Neuronal stem cell (in vitro differentiated cells): ENCODE data around the gene WDR53.

Source experiments
- DNase-seq: peaks from one replicate; pipeline ENCODE4 v3.0.0-alpha.2; 2013; ENCODE audit warnings: low spot score
- H2AFZ ChIP-seq: one replicate; pipeline ENCODE4 v1.6.1; 2013; ENCODE audit warnings: mild to moderate bottlenecking, low read length, inconsistent platforms
- H2AK5ac ChIP-seq: 2 replicates; pipeline ENCODE4 v1.6.1; 2013; ENCODE audit warnings: low read depth, mild to moderate bottlenecking, inconsistent platforms, low read length, moderate library complexity, mixed read lengths
- H2BK120ac ChIP-seq: 2 replicates; pipeline ENCODE4 v1.6.1; 2013; ENCODE audit warnings: low read depth, mild to moderate bottlenecking, inconsistent platforms, low read length, moderate library complexity, mixed read lengths
- H2BK12ac ChIP-seq: one replicate; pipeline ENCODE4 v1.6.1; 2013; ENCODE audit warnings: low read length, inconsistent platforms
- H2BK15ac ChIP-seq: 2 replicates; pipeline ENCODE4 v1.6.1; 2013; ENCODE audit warnings: mild to moderate bottlenecking, low read length, inconsistent platforms, mixed read lengths
- H2BK5ac ChIP-seq: one replicate; pipeline ENCODE4 v1.6.1; 2013; ENCODE audit warnings: inconsistent platforms, mild to moderate bottlenecking, low read length, moderate library complexity
- H3K14ac ChIP-seq: one replicate; pipeline ENCODE4 v1.6.1; 2013; ENCODE audit warnings: low read length, inconsistent platforms
- H3K18ac ChIP-seq: 2 replicates; pipeline ENCODE4 v1.6.1; 2013; ENCODE audit warnings: low read length, inconsistent platforms
- H3K23ac ChIP-seq: 2 replicates; pipeline ENCODE4 v1.6.1; 2013; ENCODE audit warnings: low read depth, mild to moderate bottlenecking, mixed read lengths, low read length, inconsistent platforms; ENCODE audit not compliant: poor library complexity
- H3K27ac ChIP-seq: replicated peaks from 3 replicates; pipeline ENCODE4 v1.5.1; 2013; ENCODE audit warnings: low read length, inconsistent platforms
- H3K27me3 ChIP-seq, 3 experiments: 2 replicates each; pipeline ENCODE4 v1.6.1; 2013; ENCODE audit warnings: low read length in 3 of 3, mild to moderate bottlenecking in 2 of 3, inconsistent platforms in 1 of 3, low read depth in 1 of 3, mixed read lengths in 1 of 3, moderate library complexity in 1 of 3; ENCODE audit not compliant: control insufficient read depth in 3 of 3, insufficient read depth in 3 of 3
- H3K36me3 ChIP-seq, 2 donors: replicated peaks in 1 of 2; 2 replicates each; pipeline ENCODE4 v1.6.1; 2013; ENCODE audit warnings: low read length in 2 of 2; ENCODE audit not compliant: control insufficient read depth in 2 of 2, insufficient read depth in 2 of 2
- H3K4ac ChIP-seq: 2 replicates; pipeline ENCODE4 v1.6.1; 2013; ENCODE audit warnings: inconsistent platforms, mild to moderate bottlenecking, low read length, moderate library complexity
- H3K4me1 ChIP-seq, 2 donors: 1 replicate in 1 of 2; 2 replicates in 1 of 2; pipeline ENCODE4 v1.6.1; 2013; ENCODE audit warnings: low read length in 2 of 2, low read depth in 1 of 2; ENCODE audit not compliant: control insufficient read depth in 2 of 2, insufficient read depth in 1 of 2
- H3K4me2 ChIP-seq: one replicate; pipeline ENCODE4 v1.6.1; 2013; ENCODE audit warnings: mild to moderate bottlenecking, low read length, inconsistent platforms; ENCODE audit not compliant: insufficient read depth, poor library complexity, severe bottlenecking
- H3K4me3 ChIP-seq, 2 donors: 2 replicates each; pipeline ENCODE4 v1.5.1; 2013; ENCODE audit warnings: low read length in 2 of 2, mild to moderate bottlenecking in 2 of 2, inconsistent platforms in 1 of 2, moderate library complexity in 1 of 2
- H3K79me1 ChIP-seq: one replicate; pipeline ENCODE4 v1.6.1; 2013; ENCODE audit warnings: low read depth, mild to moderate bottlenecking, inconsistent platforms, low read length, moderate library complexity
- H3K9ac ChIP-seq: one replicate; pipeline ENCODE4 v1.6.1; 2013; ENCODE audit warnings: mild to moderate bottlenecking, low read depth, low read length, inconsistent platforms; ENCODE audit not compliant: poor library complexity
- H3K9me3 ChIP-seq, 2 donors: replicated peaks in 1 of 2; 2 replicates each; pipeline versions ENCODE3 to v1.6.1; 2013; ENCODE audit warnings: low read length in 2 of 2, mild to moderate bottlenecking in 2 of 2, inconsistent platforms in 1 of 2, low read depth in 1 of 2, mixed read lengths in 1 of 2, moderate library complexity in 1 of 2; ENCODE audit not compliant: control insufficient read depth in 2 of 2, insufficient read depth in 1 of 2
- H4K8ac ChIP-seq: one replicate; pipeline ENCODE4 v1.6.1; 2013; ENCODE audit warnings: low read depth, mild to moderate bottlenecking, inconsistent platforms, low read length, moderate library complexity
- H4K91ac ChIP-seq: one replicate; pipeline ENCODE4 v1.6.1; 2013; ENCODE audit warnings: low read length, low read depth, mild to moderate bottlenecking, inconsistent platforms; ENCODE audit not compliant: poor library complexity
- WGBS, 2 donors: extraction: QIAGEN DNeasy Blood & Tissue Kit; methylation state at CpG; one replicate each; pipeline ENCODE4 v1.1.7; 2013; ENCODE audit warnings: missing lambda C conversion rate in 2 of 2, mixed read lengths in 1 of 2; ENCODE audit not compliant: insufficient read length in 2 of 2, insufficient replicate concordance in 1 of 2; ENCODE audit errors: extremely low coverage in 2 of 2; 5-methylcytosine and 5-hydroxymethylcytosine counted together

The WDR53 gene

GRCh38 chr3:196528639-196529233 is 39.6 kb downstream of the WDR53 start:
- H2BK120ac ChIP-seq, result no peak overlapping the region
- H4K8ac ChIP-seq, result peak overlapping the region; percentile 100
- H3K4ac ChIP-seq, result peak overlapping the region; percentile 76
- DNase-seq, result peak; percentile 67
- H3K27ac ChIP-seq, result no peak overlapping the region
- no peaks in the 10 kb centered on the region for H3K36me3 ChIP-seq
- no peaks in the 10 kb centered on the region for H3K79me1 ChIP-seq
- H2AK5ac ChIP-seq, result no peak overlapping the region
- peak overlapping the region; percentile 96 for H3K18ac ChIP-seq
- H3K4me1 ChIP-seq, result peaks cover 0 to 5% of the 10 kb centered on the region in 2 donors
- peak overlapping the region; percentile 95 for H3K23ac ChIP-seq
- H3K27me3 ChIP-seq, result no peaks in the 10 kb centered on the region
- no peak overlapping the region for H2BK12ac ChIP-seq
- no CpG with 5 or more reads among the region's 52 CpGs for WGBS, 2 donors
- no peak overlapping the region for H4K91ac ChIP-seq
- peaks cover 0 to 3% of the 10 kb centered on the region in 2 donors for H3K9me3 ChIP-seq
- peak overlapping the region in 1 of 2 donors; percentile 74 for H3K4me3 ChIP-seq
- H2AFZ ChIP-seq, result peak overlapping the region; percentile 80
- H3K9ac ChIP-seq, result peak overlapping the region; percentile 86
- H3K14ac ChIP-seq, result no peak overlapping the region
- peak overlapping the region; percentile 53 for H2BK5ac ChIP-seq
- peak overlapping the region; percentile 71 for H3K4me2 ChIP-seq
- H2BK15ac ChIP-seq, result peak overlapping the region; percentile 89

DNA sequence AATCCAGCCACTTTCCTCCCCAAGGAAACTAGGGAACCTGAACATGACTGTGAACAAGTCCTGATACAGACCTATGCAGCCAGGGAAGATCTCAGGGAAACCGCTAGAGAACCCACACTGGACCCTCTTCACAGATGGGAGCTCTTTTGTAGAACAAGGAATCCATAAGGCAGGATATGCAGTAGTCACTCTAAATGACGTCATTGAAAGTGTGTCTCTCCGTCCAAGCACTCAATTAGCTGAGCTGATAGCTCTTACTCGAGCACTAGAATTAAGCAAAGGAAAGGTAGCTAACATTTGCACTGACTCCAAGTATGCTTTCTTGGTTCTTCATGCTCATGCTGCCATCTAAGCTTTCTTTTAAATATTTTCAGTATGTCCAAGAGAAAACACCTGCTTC is 43.2 kb downstream of the WDR53 start:
- H3K27ac ChIP-seq, result no peak overlapping the region
- WGBS, 2 donors, result no CpG with 5 or more reads among the region's 4 CpGs
- H3K36me3 ChIP-seq, result no peaks in the 10 kb centered on the region
- no peak overlapping the region for H3K4me2 ChIP-seq
- no peak for DNase-seq
- no peaks in the 10 kb centered on the region for H3K79me1 ChIP-seq
- H2BK120ac ChIP-seq, result no peak overlapping the region
- no peak overlapping the region for H3K4ac ChIP-seq
- H3K23ac ChIP-seq, result no peak overlapping the region
- H2BK5ac ChIP-seq, result no peak overlapping the region
- no peak overlapping the region for H3K14ac ChIP-seq
- no peak overlapping the region for H2AFZ ChIP-seq
- peaks cover 0 to 5% of the 10 kb centered on the region in 2 donors for H3K4me1 ChIP-seq
- H2BK15ac ChIP-seq, result no peak overlapping the region
- no peaks in the 10 kb centered on the region for H3K27me3 ChIP-seq
- H3K9me3 ChIP-seq, result peaks cover 5 to 17% of the 10 kb centered on the region in 2 donors
- no peak overlapping the region for H2AK5ac ChIP-seq
- no peak overlapping the region for H4K91ac ChIP-seq
- no peak overlapping the region for H3K9ac ChIP-seq
- H3K18ac ChIP-seq, result no peak overlapping the region
- no peak overlapping the region for H3K4me3 ChIP-seq
- no peak overlapping the region for H4K8ac ChIP-seq
- no peak overlapping the region for H2BK12ac ChIP-seq

DNA sequence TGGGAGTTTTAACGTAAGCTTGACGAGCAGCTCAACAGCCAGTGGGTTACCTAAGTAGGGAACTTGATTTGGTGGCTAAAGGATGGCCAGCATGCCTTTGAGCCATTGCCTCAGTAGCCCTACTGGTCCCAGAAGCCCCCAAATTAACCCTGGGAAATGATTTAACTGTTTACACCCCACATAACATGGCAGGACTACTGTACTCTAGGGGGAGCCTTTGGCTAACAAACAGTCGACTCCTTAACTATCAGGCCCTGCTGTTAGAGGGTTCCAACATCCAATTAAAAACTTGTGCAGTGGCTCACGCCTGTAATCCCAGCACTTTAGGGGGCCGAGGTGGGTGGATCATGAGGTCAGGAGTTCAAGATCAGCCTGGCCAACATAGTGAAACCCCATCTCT is 43.8 kb downstream of the WDR53 start:
- no peak overlapping the region for H4K8ac ChIP-seq
- no CpG with 5 or more reads among the region's 5 CpGs for WGBS, 2 donors
- H3K79me1 ChIP-seq, result no peaks in the 10 kb centered on the region
- peaks cover 11 to 22% of the 10 kb centered on the region in 2 donors for H3K9me3 ChIP-seq
- H2AK5ac ChIP-seq, result no peak overlapping the region
- no peak overlapping the region for H2BK15ac ChIP-seq
- H3K9ac ChIP-seq, result no peak overlapping the region
- no peak overlapping the region for H2AFZ ChIP-seq
- H3K36me3 ChIP-seq, result no peaks in the 10 kb centered on the region
- H3K4me1 ChIP-seq, result peaks cover 0 to 5% of the 10 kb centered on the region in 2 donors
- H2BK12ac ChIP-seq, result no peak overlapping the region
- no peak overlapping the region for H4K91ac ChIP-seq
- no peak overlapping the region for H3K18ac ChIP-seq
- DNase-seq, result no peak
- H3K4me2 ChIP-seq, result no peak overlapping the region
- no peaks in the 10 kb centered on the region for H3K27me3 ChIP-seq
- no peak overlapping the region for H3K4ac ChIP-seq
- no peak overlapping the region for H3K14ac ChIP-seq
- H3K23ac ChIP-seq, result no peak overlapping the region
- H3K4me3 ChIP-seq, result no peak overlapping the region
- H2BK5ac ChIP-seq, result no peak overlapping the region
- H2BK120ac ChIP-seq, result no peak overlapping the region
- H3K27ac ChIP-seq, result no peak overlapping the region

DNA sequence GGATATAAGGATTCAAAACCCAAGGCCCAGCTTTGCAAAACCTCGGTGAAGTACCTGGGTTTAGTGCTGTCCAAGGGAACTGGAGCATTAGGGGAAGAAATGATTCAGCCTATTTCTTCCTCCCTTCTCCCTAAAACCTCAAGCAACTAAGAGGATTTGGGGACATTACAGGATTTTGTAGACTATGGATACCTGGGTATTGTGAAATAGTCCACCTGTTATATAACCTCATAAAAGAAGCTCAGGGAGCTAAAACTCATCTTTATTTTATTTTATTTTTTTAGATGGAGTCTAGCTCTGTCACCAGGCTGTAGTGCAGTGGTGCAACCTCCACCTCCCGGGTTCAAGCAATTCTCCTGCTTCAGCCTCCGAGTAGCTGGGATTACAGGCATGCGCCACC is 44.5 kb downstream of the WDR53 start:
- no peak overlapping the region for H4K91ac ChIP-seq
- no peak overlapping the region for H3K4ac ChIP-seq
- H3K79me1 ChIP-seq, result no peaks in the 10 kb centered on the region
- no peak overlapping the region for H2AFZ ChIP-seq
- peaks cover 0 to 2% of the 10 kb centered on the region in 2 donors for H3K4me1 ChIP-seq
- no peak overlapping the region for H3K23ac ChIP-seq
- H2BK15ac ChIP-seq, result no peak overlapping the region
- H3K36me3 ChIP-seq, result no peaks in the 10 kb centered on the region
- H3K27me3 ChIP-seq, result no peaks in the 10 kb centered on the region
- H2BK120ac ChIP-seq, result no peak overlapping the region
- H3K4me2 ChIP-seq, result no peak overlapping the region
- no peak for DNase-seq
- H2AK5ac ChIP-seq, result no peak overlapping the region
- peaks cover 16 to 27% of the 10 kb centered on the region in 2 donors for H3K9me3 ChIP-seq
- H3K14ac ChIP-seq, result no peak overlapping the region
- H3K18ac ChIP-seq, result no peak overlapping the region
- H2BK5ac ChIP-seq, result no peak overlapping the region
- no peak overlapping the region for H4K8ac ChIP-seq
- H3K4me3 ChIP-seq, result no peak overlapping the region
- H2BK12ac ChIP-seq, result no peak overlapping the region
- no peak overlapping the region for H3K9ac ChIP-seq
- H3K27ac ChIP-seq, result no peak overlapping the region
- no CpG with 5 or more reads among the region's 4 CpGs for WGBS, 2 donors
